Endometrial microvascular endothelial cells (primary cell): Measurements from ENCODE around the gene RTN4R. TPM values are rescaled to one million over a fixed set of nuclear protein-coding genes. Genes with fewer than 3 reads are reported as not detected.
"Not testable (repeated sequence)": the region's sequence is repeated elsewhere in the genome, so short reads cannot be mapped to it uniquely, and the experiment has no call there.

ENCODE experiments used
- in situ Hi-C: cut with HindIII; loops from 2 replicates; pipeline ENCODE4 v1.10.0; 2017; ENCODE audit warnings: low sequenced_read_pairs, low pct_unique_long_range_greater_than_20kb; ENCODE audit errors: inconsistent ontology term
- total RNA-seq: library from RNA; depleted of rRNA; stranded (reverse); fragments of >200 nt; gene quantifications from one replicate; pipeline ENCODE4 v1.2.3, GENCODE V29; 2015; ENCODE audit errors: inconsistent ontology term

The RTN4R gene
- total RNA-seq, 1 donor from 2014 or later, result not detected

GRCh38 chr22:20277936-20278635, 10.0 kb upstream of the RTN4R start:
- in situ Hi-C loops, result loop anchor here (25.0 kb wide), 1 partner anchor 141 kb away; the partner anchor contains the start of gene ZDHHC8

- in situ Hi-C loops, result loop anchor here (25.0 kb wide), 1 partner anchor 139 kb away; the partner anchor contains the start of gene ZDHHC8
Observed at GRCh38 chr22:20276468-20276867, 8.3 kb upstream of the RTN4R start.

- in situ Hi-C loops, result loop anchor here (25.0 kb wide), 1 partner anchor 139 kb away; the partner anchor contains the start of gene ZDHHC8
Observed at GRCh38 chr22:20275836-20276235, 7.7 kb upstream of the RTN4R start.

DNA sequence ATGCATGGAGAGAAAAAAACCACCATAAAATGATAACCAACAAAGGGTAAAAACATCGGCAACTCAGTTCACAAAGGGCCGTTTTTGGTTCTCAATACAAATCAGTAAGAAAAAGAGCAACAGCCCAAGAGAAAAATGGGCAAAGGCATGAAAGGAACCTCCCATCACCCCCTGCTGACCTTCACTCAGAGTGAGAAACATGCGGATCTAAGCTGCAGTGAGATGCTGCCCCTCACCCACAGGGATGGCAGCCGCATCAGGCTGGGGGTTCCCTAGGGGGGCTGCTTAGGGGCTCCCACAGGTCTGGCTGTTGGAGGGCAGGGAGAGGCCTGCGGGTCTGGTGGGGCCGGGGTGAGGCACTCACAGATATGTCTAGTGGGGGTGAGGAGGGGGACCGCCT, 7.2 kb upstream of the RTN4R start:
- in situ Hi-C loops, result loop anchor here (25.0 kb wide), 1 partner anchor 138 kb away; the partner anchor contains the start of gene ZDHHC8

- in situ Hi-C loops, result not testable (repeated sequence)
Observed at GRCh38 chr22:20274374-20274773, 6.3 kb upstream of the RTN4R start.

GRCh38 chr22:20273758-20274181, 5.7 kb upstream of the RTN4R start:
- in situ Hi-C loops, result no loop called here

DNA sequence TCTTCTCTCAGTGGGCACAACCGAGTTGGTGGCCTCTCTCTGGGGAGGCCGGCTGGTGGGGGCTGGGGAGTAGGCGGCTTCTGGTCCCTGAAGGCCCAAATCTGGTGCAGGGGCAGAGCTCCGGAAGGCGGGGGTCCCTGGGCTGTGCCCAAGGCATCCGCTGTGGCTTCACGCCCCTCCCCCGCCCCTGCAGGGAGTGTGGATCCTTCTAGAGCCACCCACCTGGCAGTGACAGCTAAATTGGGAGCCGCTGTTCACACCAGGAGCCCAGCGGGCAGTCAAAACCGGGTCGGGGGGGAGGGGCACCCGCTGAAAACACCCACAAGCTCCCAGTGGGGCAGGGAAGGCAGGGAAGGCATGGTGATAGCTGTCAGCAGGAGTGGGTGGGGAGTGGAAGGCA, 4.6 kb upstream of the RTN4R start:
- in situ Hi-C loops, result no loop called here

GRCh38 chr22:20272174-20272573, 4.1 kb upstream of the RTN4R start:
- in situ Hi-C loops, result no loop called here

DNA sequence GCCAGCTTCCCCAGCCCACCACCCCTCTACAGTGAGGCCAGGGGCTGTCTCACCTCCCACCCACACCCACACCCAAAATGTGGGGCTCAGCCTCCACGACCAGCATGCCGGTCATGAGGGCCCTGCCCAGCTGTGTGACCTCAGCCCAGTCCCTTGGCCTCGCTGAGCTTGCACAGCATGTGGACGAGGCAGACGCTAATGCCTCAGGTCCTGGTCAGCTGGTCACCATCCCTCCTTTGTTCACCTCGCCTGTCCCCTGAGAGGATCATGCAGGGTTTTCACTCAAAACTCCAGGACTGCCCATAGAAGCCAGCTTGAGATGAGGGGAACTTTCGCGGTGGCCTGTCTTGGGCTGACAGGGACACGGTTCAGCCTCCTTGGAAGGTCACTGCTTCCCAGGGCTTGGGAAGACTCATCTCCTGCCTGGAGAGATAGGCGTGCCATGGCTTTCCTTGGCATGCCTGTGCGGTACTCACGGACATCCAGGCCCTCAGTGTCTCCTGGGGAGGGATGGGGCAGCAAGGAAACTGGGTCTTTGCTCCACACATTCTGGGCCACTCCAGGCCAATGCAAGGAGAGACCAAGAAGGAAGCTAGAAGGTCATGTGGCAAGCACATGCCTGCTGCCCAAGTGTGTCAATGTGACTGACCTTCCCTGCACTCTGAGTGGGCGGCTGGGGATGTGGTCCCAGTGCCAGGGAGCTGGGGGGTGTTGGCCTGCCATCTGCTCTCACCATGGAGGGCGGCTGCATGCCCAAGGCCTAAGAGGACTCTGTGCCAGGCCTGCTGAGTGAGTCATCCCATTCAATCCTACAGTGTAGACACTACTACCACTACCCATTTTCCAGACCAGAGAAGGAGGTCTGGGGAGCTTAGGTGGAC, 3.2 kb upstream of the RTN4R start:
- in situ Hi-C loops, result no loop called here

DNA sequence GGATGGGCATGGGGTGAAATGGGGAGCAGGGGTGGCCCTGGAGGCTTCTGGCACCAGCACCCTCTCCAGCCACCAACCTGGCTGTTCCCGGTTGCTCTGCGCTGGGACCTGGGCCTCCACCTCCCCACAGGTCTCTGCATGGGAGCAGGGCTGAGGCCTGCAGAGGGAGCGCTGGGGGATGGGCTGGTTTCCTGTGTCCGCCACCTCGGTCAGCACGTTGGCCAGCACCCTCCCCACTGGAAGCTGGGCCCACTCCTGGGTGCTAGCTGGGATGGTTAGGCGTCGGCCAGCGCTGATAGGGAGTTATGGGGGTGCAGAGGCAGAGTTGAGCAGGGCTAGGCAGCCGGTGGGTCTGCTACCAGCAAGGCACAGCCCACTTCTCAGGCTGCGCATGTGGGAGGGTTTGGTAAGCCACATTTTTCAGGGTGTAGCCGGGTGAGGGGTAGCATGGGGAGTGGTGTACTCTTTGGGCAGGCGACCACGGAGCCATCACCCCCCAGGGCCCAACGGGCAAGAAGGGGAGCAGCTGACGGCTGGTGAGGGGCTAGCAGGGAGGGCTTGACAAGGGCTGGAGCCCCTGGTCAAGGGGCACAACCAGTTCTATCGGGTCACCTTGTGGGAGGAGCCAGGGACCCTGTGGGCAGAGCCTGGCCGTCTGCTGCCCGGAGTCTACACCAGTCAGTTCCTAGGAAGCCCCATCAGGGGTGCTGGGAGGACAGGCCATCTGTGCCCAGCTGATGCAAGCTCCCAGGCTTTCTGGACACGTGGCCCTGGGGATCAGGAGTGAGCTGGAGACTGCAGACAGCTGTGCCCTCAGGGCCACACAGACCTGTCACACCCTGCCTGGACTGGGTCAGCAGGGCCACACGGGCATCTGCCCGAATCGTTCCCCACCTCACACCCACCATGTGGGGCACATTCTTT, 2.3 kb upstream of the RTN4R start:
- in situ Hi-C loops, result not testable (repeated sequence)

- in situ Hi-C loops, result not testable (repeated sequence)
Observed at GRCh38 chr22:20269673-20270072, 1.6 kb upstream of the RTN4R start.

GRCh38 chr22:20269201-20269600, 1.1 kb upstream of the RTN4R start:
- in situ Hi-C loops, result not testable (repeated sequence)

- in situ Hi-C loops, result no loop called here
Observed at GRCh38 chr22:20267441-20268278, 458 bp downstream of the RTN4R start.

DNA sequence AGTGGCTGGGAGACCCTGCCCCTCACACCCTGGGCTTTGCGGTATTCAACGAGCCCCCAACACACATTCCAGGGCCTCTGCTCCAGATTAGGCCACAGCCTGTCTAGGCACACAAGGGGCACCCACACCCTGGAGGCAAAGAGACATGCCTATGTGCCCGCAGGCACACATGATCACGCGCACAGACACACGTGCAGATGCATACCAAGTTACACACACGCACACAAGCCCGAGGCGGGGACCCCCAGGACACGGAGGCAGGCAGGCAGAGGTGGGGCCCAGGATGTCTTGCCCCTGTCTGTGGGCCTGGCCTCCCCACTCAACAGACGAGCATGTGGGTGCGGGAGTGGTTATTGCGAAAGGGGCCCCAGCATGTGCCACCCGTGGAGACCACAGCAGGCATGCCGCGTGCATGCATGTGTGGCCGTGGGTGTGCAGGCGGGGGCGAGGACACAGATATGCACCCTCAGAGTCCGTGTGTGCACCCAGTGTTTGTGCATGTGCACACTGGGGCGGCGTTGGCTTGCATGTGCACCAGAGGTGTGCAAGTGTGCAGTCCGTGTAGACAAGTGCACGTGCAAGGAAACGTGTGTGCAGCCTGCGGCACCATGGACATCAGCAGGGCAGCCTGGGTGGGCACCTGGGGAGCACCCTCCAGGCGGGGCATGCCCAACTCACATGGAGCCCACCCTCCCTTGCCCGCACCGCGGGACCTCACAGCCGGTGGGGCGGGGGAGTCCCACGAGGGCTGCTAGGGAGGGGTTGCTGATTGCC, 1.3 kb downstream of the RTN4R start:
- in situ Hi-C loops, result not testable (repeated sequence)

DNA sequence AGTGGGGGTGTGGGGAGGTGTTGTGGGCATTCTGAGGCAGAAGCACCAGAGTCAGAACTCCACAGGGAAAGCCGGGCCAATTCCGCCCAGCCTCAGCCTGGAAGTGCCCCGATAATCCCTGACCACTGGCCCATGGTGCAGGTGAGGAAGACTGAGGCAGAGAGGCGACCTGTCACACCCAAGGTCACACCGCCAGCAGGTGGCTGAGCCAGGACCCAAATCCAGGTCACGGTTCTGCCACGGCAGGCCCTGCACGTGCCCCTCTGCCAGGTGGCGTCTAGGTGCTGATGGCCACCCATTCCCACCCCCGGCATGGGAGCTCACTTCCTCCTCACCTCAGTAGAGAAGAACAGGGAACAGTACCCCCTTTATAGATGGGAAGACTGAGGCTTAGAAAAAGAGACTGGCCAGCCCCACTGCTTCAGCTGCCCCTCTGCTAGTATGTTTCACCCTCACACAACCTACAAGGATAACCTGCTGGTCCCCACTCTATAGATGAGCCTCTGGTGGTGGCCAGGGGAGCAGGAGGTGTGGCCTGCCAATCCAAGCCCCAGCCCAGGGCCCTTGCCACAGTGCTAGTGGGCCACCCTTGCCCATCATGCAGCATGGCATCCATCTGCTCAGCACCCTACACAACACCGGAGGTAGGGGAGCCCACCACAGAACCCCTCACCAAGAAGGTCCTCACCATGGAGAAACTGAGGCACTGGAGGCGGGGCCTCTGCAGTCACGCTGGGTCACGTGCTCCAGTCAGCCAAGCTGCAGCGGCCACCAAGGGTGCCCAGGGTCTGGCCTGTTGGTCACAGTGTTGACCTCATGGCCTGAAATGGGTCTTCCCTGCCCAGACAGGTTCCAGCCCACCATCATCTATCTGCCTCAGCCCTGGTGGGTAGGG, 2.1 kb downstream of the RTN4R start:
- in situ Hi-C loops, result not testable (repeated sequence)
